Activated naive CD4-positive, alpha-beta T cell treated with anti-CD3 and anti-CD28 coated beads, Interleukin-2, amount 50 U/mL, for 16 hours (primary cell): Measurements from ENCODE around the gene PLAAT3.
A peak's percentile ranks its signal among the peaks of the same experiment; 100 is the strongest.
"Not testable (repeated sequence)": the region's sequence is repeated elsewhere in the genome, so short reads cannot be mapped to it uniquely, and the experiment has no call there.

ENCODE experiments used
- DNase-seq: peaks from one replicate; pipeline ENCODE4 v3.0.0-alpha.2; 2020

Gene PLAAT3

GRCh38 chr11:63614136-63614671, at the start of gene PLAAT3:
PLAAT3 (minus strand) TSS chr11:63614433; CDS start chr11:63614014, 419 bp downstream.
- peak; percentile 21 for DNase-seq

DNA sequence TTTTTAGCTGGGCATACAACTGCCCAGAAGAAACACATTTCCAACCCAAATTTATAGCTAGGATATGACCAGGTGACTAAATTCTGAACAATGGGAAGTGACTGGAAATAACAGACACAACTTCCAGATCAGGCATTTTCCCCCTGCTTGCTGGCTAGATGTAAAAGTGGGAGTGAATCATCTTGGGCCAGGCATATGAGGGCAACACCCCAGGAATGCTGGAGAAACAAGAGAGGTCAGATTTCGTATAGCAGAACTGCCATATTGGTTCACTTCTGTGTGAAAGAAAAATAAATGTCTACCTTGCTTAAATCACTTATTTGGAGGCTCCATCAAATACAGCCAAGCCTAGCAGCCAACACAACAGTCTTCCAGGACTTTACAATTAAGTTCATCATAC, 49.6 kb upstream of the PLAAT3 start:
- no peak for DNase-seq

DNA sequence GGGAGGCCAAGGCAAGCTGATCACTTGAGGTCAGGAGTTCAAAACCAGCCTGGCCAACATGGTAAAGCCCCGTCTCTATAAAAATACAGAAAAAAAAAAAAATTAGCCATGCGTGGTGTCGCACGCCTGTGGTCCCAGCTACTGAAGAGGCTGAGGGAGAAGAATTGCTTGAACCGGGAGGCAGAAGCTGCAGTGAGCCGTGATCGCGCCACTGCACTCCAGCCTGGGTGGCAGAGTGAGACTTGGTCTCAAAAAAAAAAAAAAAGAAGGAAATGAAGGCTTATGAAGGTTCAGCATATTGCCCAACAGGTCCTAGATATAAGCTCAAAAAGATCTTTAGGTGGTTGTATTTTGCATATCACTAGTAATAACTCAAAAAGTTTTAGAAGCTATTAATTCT, 46.7 kb upstream of the PLAAT3 start:
- no peak for DNase-seq

GRCh38 chr11:63652671-63653070, 38.4 kb upstream of the PLAAT3 start:
- DNase-seq = no peak

GRCh38 chr11:63643205-63643604, 29.0 kb upstream of the PLAAT3 start:
- DNase-seq = no peak

- no peak for DNase-seq
Measured at GRCh38 chr11:63641727-63642126, 27.5 kb upstream of the PLAAT3 start.

GRCh38 chr11:63639199-63639832, 25.1 kb upstream of the PLAAT3 start:
- DNase-seq = no peak

DNA sequence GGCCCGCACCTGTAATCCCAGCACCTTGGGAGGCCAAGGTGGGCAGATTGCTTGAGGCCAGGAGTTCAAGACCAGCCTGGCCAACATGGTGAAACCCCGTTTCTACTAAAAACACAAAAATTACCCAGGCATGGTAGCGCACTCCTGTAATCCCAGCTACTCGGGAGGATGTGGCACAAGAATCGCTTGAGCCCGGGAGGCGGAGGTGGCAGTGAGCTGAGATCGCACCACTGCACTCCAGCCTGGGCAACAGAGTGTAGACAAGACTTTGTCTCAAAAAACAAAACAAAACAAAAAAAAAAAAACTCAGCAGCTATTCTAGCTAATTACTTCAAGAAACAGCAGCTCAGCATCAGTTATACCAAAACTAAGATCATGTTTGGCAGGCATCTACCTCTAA, 24.2 kb upstream of the PLAAT3 start:
- not testable (repeated sequence) for DNase-seq

GRCh38 chr11:63635762-63636465, 21.7 kb upstream of the PLAAT3 start:
- DNase-seq = peak; percentile 65

GRCh38 chr11:63629426-63629825, 15.2 kb upstream of the PLAAT3 start:
- DNase-seq = no peak

GRCh38 chr11:63623513-63624140, 9.4 kb upstream of the PLAAT3 start:
- no peak for DNase-seq

DNA sequence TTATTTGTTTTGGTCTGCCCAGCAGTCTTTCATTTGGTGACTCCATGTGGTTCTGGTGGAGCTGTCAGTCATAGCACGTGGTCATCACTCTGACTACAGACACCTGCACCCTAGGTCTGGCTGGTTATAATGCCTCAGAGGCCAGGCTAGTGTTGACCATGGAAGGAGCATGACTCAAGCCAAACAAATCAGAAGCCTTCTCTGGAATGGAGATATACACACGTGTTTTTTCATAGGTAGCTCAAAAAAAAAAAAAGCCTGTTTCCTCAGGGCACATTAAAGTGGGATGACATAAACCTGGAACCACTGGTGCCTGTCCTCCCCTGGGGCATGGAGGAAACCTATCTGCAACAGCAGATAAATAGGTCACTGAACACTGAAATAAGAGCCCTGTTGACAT, 8.1 kb upstream of the PLAAT3 start:
- no peak for DNase-seq

GRCh38 chr11:63621071-63621470, 6.8 kb upstream of the PLAAT3 start:
- DNase-seq = no peak

- DNase-seq = no peak
Measured at GRCh38 chr11:63619967-63620366, 5.7 kb upstream of the PLAAT3 start.

DNA sequence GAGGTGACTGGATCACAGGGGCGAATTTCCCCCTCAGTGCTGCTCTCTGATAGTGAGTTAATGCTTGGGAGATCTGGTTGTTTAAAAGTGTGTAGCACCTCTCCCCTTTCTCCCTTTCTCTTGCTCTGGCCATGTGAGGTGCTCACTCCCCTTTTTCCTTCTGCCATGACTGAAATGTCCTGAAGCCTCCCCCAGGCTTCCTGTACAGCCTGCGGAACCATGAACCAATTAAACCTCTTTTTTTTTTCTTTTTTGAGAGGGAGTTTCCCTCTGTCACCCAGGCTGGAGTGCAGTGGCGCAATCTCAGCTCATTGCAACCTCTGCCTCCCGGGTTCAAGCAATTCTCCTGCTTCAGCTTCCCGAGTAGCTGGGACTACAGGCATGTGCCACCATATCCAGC, 3.5 kb upstream of the PLAAT3 start:
- not testable (repeated sequence) for DNase-seq

- DNase-seq = no peak
Measured at GRCh38 chr11:63616953-63617352, 2.7 kb upstream of the PLAAT3 start.

DNA sequence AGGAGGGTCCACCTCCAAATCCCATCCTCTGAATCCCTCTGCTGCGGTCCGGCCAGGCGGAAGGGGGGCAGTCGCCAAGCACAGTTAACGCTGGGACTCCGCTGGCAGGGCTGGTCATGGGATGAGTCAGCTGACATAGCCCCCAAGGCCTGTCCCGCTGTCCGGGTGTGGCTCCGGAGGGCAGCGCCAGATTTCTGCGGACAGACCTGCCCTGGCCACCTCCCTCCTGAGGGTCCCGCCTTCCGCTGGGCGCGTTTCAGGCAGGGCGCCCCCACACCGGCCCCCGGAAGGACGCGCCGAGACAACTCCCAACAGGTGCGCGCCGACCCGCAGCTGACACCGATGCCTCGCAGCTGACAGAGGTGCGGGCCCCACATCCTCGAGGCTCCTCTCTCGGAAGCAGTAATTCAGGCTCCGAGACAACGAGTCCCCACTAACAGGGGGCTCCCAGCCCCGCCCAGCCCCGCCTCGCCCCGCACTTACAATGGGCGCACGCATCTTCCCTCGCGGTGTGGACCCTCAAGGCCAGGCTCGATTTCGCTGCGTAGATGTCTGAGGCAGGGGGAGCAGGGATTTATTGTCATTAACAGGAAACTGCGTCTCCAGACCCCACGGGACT, 607 bp downstream of the PLAAT3 start:
- peak; percentile 43 for DNase-seq

- DNase-seq = no peak
Measured at GRCh38 chr11:63612181-63612580, 2.1 kb downstream of the PLAAT3 start.

- no peak for DNase-seq
Measured at GRCh38 chr11:63611395-63611747, 2.9 kb downstream of the PLAAT3 start.

- no peak for DNase-seq
Measured at GRCh38 chr11:63610604-63611394, 3.4 kb downstream of the PLAAT3 start.

- DNase-seq = no peak
Measured at GRCh38 chr11:63609971-63610580, 4.2 kb downstream of the PLAAT3 start.

GRCh38 chr11:63609536-63609935, 4.7 kb downstream of the PLAAT3 start:
- no peak for DNase-seq
